ENCODE results near the gene ECE2.
A peak's percentile ranks its signal among the peaks of the same experiment; 100 is the strongest.

Gene ECE2

DNA sequence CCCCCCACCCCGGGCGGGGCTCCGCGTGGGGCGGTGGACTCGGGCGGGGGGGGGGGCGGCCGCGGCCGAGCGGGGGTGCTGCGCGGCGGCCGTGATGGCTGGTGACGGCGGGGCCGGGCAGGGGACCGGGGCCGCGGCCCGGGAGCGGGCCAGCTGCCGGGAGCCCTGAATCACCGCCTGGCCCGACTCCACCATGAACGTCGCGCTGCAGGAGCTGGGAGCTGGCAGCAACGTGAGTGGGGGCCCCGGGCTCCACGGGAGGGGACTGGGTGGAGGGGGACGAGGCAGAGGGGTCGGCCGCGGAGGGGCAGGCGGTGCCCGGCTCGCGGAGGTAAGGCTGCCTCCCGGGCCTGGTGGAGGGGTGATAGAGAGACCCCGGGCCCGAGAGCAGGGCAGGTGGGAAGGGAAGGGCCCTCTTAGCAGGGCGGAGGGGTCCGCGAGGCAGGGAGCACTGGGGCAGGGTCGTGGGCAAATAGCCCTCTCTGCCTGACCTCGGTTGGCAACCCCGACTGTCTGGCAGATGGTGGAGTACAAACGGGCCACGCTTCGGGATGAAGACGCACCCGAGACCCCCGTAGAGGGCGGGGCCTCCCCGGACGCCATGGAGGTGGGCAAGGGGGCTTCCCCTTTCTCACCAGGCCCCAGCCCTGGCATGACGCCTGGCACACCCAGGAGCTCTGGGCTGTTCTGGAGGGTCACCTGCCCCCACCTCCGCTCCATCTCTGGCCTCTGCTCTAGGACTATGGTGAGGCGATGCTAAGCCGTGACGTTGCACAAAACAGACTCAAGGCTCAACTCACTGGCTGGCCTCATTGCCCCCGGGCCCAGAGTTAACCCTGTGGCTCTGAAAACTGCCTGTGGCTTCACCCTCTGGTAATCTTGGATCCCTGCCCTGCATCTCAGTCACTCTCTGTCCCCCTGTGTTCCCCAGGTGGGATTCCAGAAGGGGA is at the start of gene ECE2:
ECE2 (plus strand) TSS at position 62 of the 950 bp plus-strand sequence; CDS start at position 194, 132 bp downstream.
- DNase-seq (ENCODE audit: low spot score): no peak

DNA sequence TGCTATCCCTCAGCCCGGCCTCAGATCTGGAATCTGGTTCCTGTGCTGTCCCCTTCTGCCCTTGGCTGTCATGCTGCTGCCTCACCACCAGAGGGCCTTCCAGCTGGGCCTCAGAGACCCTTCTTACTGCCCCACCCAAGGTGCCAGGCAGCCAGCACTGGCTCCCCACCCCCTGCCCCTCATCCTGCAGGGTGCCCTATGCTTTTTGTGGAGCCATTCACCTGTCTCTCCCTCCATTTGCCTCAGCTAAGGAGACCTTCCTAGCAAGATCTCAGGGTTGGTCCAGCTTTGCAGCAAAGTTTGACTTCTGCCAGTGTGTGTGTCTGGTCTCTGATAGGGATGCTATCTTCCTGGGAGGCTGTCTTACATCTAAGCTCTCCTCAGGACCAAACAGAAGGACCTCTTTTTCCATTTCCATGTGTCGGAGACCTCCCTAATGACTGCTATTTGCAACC is 48.3 kb upstream of the ECE2 start:
- DNase-seq (ENCODE audit: low spot score): no peak

DNA sequence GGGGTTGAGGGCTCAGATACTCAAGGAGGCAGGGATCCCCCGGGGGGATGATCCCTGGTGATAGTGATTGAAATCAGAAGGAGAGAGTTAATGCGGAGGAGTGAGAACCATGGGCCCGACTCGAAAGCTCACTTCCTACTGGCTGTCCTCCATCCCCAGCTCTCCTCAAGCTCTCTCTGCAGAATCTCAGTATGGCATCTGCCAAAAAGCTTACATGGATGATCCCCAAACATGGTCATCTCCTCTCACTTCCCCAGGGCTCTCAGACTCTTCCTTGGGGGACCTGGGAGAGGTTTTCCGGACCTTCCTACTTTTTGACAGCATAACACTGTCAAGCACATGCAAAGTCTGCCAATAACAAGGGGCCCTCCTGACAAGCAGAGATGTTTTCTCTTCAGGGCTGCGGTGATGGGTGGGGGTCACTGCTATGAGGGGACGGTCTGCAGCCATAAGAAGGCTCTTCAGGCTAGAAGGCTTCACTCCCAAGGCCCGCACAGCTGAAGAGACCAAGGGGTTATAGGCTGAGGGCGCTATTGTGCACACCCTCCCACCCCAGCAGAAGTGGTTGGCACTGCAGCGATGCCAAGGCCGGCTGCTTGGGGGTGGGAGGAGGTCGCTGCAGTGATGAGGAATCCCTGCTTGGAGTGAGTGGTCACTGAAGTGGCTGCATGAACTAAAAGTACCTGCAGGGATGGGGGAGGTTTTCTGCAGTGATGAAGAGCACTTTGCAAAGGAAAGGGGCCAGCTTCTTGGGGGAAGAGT is 47.3 kb upstream of the ECE2 start:
- DNase-seq (ENCODE audit: low spot score): no peak

DNA sequence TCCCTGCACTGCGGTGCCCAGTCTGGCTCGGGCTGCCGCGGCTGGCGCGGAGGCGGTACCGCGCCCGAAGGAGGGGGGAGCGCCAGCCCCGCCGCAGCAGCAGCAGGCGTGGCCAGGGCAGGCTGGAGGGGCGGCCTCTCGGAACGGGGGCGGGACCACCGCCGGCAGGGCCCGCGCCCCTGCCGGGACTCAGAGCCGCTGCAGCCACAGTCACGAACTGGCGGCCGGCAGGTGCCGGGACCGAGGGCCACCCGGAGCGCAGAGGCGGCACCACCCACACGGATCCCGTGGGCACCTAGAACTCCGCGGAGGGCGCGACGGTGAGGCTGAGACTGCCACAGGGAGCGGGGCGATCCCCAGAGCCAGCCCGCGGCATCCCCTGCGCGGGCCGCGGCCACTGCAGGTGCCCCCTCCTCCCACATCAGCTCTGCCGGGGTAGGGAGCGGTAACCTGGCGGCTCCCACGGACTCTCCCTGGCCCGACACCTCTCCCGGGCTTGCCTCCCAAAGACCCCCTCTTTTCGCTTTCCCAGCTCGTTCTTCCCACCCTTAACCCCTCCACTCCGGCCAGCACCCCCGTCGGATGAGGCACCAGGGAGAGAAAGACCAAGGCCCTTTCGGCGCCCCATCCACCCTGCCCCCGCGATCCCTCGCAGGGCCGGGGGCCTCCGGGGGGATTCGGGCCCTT is 46.3 kb upstream of the ECE2 start, which contains the start of gene VWA5B2:
VWA5B2 (plus strand) TSS at position 192 of the 687 bp plus-strand sequence. CDS start 944 bp downstream, outside the sequence.
- DNase-seq (ENCODE audit: low spot score): no peak

DNA sequence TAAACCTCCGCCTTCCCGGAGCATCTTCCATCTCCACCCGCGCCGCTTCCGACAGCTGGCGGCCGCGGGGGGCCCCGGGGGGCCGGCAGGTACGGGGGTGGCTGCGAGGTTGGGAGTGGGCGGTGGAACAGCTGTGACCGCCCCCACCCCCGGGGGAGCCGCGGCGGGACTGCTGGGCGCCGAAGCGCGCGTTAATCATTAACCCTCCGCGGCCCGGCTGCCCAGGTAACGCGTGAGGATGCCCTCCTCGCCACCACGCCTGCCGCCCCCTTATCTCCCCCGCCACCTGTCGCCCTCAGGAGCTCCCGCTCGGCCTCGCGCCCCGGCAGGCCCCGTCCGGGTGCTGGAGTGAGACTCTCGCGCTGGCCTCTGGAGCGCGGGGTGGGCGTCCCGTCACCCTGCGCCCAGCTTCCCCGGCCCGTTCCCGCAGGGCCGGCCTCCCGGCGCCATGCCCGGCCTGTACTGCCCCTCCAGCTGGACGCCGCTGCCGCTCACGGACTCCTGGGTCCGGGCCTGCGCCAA is 45.7 kb upstream of the ECE2 start:
- no peak for DNase-seq (ENCODE audit: low spot score)

DNA sequence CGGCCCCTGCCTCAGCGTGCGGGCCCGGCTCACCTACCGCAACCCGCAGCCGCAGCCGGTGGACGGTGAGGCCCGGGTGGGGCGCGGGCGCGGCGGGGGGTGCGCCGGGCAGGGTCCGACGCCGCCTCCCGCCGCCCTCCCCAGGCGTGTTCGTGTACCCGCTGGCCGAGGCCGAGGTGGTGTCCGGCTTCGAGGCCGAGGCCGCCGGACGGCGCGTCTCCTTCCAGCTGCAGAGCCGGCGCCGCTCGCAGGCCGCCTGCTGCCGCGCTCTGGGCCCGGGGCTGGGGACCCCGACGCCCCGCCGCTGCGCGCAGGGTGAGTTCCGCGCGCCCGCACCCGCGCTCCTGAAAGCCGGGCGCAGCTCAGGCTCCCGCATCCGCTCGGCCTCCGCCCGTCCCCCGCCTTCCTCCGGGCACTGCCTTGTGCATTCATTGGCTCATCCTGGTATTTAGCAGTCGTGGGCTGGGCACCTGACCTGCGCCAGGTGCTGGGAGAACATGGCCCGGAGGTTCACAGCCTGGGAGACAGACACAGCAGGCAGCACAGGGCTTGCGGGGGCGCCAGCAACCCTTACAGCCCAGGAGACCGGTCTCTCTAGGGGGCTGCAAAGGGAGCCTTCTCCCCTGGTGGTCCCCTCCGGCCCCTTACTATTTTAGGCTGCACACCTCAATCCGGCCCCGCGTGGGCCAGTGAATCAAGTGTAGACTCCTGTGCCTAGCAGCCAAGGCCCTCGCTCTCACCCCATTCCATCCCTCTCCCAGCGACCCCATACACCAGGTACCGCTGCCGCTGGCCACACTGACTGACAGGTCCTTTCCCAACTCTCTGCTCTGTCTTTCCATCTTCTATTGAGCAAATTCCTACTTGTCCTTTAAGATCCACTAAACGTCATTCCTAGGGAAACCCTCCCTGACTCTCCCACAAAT is 45.0 kb upstream of the ECE2 start:
- DNase-seq (ENCODE audit: low spot score): no peak

DNA sequence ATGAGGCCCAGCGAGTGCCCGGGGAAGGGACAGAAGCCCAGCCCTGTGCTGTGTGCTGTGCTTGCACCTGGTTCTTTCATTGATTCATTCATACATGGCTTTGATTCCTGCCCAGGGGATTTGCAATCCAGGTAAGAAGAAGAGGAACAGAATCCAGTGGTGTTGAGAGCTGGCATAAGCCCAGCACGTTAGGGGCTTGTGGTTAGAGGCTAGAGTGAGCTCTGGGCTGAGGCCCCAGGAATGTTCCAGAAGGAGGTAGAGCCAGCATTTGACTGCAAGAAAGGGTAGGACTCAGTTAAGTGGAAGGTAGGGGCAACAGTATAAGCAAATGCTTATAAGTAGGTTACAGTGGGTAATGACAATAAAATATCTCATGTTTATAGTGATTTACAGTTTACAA is 44.2 kb upstream of the ECE2 start:
- DNase-seq (ENCODE audit: low spot score): no peak

DNA sequence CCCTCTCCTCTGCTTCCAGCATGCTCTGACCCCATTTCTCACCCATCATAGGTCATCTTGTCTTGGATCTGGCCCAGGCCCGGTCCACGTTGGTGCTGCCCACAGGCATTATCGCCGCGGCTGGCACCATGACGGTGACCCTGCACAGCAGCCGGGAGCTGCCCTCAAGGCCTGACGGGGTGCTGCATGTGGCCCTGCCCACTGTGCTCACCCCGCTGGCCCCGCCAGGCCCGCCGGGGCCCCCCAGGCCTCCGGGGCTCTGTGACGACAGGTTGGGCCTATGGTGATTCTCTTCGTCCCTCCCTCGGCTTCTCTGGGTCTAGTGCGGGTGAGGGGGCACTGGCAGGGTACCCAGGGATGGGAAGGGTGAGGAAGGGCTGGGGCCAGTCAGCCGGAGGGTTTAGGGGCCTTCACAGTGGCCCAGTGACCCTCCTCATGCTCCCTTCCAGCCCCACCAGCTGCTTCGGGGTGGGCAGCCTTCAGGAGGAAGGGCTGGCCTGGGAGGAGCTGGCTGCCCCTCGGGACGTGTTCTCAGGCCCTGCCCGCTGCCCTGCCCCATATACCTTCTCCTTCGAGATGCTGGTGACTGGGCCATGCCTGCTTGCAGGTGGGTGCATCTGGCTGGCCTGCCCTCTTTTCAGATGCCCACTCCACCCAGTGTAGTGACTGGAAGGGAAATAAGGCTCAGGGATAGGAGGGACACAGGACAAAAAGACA is 42.5 kb upstream of the ECE2 start:
- DNase-seq (ENCODE audit: low spot score): no peak

DNA sequence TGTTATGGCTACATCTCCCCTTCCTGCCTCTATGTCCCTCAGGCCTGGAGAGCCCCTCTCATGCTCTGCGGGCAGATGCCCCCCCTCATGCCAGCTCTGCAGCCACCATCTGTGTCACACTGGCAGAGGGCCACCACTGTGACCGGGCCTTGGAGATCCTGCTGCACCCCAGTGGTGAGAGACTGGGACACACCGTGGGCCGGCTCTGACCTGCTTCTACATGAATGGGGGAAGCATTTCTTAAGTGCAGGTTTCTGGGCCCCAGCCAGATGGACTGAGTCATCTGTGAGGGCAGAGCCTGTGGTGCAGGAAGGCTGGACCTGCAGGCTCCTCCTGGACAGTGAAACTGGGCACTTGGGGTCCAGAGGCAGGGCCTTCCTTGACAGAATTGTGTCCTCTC is 41.6 kb upstream of the ECE2 start:
- peak; percentile 57 for DNase-seq (ENCODE audit: low spot score)

DNA sequence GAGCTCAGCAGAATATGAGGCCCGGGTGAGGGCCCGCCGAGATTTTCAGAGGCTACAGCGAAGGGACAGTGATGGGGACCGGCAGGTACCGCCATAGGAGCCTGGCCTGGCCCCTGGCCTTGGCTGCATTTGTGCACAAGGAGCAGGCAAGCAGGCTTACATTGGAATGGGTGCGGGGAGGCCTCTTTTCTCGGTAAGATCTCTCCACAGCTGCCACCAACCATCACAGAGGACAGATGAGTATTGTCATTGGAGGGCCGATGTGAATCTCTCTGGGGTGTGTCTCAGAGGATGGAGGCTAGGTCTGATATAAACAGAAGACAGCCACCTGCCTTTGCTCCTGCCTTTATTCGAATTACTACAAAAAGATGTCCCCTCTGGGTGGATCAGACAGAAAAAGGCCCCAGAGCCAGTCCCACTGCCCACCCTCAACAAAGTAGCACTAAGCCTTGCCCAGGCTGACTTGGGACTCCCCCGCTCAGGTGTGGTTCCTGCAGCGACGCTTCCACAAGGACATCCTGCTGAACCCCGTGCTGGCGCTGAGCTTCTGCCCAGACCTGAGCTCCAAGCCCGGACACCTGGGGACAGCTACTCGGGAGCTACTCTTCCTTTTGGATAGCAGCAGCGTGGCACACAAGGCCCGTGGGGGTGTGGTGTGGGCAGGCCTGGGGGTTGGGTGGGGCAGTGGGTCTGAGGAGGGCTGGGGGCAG is 41.0 kb upstream of the ECE2 start:
- DNase-seq (ENCODE audit: low spot score): no peak

DNA sequence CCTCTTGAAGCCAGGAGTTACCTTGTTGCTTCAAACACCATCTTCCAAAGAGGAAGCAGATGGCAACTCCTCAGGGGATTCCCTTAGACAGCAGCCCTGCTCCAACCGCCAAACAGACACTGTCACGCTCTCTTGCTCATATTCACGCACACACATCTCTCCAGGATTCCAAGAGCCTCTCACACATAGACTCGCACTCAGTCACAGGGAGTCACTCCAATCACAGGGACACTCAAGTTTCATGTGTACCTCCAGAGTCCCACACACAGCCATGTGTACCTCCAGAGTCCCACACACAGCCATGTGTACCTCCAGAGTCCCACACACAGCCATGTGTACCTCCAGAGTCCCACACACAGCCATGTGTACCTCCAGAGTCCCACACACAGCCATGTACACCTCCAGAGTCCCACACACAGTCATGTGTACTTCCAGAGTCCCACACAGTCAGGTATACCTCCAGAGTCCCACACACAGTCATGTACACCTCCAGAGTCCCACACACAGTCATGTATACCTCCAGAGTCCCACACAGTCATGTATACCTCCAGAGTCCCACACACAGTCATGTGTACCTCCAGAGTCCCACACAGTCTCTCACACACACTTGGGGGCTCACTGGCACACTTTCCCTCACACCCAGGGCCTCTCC is 40.3 kb upstream of the ECE2 start:
- no peak for DNase-seq (ENCODE audit: low spot score)

DNA sequence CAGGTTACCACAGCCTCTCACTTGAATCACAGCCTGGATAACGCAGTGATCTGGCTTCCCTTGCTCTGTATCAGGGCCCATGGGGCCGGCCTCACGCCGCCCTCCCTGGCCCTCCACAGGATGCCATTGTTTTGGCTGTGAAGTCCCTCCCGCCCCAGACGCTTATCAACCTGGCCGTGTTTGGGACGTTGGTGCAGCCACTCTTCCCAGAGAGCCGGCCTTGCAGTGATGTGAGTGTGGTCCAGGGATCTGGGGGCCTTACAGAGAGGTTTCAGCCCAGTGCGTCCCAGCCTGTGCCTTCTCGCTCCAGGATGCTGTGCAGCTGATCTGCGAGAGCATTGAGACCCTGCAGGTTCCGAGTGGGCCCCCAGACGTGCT is 39.8 kb upstream of the ECE2 start:
- no peak for DNase-seq (ENCODE audit: low spot score)

DNA sequence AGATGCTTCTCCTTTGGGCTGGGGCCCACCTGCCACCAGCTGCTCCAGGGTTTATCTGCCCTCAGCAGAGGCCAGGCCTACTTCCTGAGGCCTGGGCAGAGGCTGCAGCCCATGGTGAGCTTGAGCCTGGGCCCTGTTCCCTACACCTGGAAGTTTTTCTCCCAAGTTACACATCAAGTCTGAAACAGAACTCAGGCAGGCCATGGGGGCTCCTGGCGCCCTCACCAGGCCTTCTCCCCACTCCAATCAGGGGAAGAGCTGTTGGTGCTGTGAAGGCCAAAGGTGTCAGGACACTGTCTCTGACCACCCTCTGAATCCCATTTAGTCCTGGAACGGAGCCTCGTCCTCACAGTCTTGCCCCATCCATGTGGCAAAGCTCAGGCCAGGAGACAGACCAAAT is 39.2 kb upstream of the ECE2 start:
- DNase-seq (ENCODE audit: low spot score): no peak

DNA sequence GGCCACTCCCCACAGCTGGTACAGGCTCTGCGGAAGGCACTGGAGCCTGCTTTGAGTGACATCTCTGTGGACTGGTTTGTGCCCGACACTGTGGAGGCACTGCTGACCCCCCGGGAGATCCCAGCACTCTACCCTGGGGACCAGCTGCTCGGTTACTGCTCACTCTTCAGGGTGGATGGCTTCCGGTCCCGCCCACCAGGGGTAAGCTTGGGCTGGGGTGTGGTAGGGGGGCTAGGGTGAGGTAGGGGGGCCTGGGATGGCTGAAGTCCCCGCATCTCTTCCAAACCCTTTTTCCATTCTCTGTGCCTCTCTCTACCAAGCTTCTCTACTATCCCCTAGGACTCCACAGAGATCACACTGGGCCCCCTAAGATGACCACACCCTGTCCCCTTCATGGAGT is 38.6 kb upstream of the ECE2 start:
- no peak for DNase-seq (ENCODE audit: low spot score)

DNA sequence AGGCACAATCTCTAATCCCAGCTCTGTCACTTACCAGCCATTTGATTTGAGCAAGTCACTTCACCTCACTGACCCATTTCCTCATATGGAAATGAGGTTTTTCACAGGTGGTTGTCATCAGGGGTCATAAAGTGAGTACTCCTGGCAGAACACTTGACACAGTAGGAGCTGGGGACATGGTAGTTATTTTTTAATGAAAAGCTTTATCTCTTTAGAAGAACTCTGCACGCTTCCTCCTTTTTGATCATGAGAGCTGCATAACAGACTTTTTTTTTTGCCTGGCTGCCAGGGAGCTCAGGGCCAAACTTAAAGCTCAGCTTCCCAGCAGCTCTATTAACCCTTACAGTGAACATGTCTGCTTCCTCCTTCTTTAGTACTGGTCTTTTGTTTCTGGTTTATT is 38.0 kb upstream of the ECE2 start:
- no peak for DNase-seq (ENCODE audit: low spot score)

DNA sequence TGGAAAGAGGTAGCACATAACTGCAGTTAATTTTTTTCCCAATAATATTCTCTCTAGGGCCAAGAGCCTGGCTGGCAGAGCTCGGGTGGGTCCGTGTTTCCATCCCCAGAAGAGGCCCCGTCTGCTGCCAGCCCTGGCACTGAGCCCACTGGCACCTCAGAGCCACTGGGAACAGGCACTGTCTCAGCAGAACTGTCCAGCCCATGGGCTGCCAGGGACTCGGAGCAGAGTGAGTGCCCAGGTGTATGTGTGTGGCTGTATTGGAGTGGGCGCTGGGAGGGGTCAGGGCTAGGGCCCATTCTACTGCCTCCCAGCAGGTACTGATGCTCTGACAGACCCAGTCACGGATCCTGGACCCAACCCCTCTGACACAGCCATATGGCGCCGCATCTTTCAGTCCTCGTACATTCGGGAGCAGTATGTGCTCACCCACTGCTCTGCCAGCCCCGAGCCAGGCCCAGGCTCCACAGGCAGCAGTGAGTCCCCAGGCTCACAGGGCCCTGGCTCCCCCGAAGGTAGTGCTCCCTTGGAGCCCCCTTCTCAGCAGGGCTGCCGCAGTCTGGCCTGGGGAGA is 37.5 kb upstream of the ECE2 start:
- DNase-seq (ENCODE audit: low spot score): no peak

DNA sequence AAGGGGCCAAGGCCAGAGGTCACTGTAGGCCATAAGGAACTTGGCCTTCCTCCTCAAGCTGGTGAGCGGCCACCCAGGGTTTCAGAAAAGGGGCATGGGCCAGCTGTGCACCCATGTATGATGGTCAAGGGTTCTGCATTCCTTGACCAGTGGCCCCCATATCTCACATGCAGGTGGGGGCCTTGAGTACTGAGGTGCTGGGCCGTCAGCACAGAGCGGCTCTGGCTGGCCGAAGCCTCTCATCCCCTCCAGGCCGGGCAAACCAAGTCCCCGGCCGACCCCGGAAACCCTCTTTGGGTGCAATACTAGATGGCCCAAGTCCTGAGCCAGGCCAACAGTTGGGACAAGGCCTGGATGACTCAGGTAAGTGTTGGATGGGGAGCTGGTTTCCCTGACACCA is 36.6 kb upstream of the ECE2 start:
- no peak for DNase-seq (ENCODE audit: low spot score)

DNA sequence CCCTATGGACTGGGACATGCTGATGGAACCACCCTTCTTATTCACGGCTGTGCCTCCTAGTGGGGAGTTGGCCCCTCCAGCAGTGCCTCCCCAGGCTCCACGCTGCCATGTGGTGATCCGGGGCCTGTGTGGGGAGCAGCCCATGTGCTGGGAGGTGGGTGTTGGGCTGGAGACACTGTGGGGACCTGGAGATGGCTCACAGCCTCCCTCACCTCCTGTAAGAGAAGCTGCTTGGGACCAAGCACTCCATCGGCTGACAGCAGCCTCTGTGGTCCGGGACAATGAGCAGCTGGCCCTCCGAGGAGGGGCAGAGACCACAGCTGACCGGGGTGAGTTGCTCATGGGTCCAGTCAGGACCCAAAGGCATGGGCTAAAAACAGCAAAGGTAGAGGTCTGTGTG is 36.1 kb upstream of the ECE2 start:
- no peak for DNase-seq (ENCODE audit: low spot score)
